Lung (tissue), 12 donors: ENCODE results near the gene OR51B4. TPM values are rescaled to one million over a fixed set of nuclear protein-coding genes. Genes with fewer than 3 reads are reported as not detected.

ENCODE experiments used
- ATAC-seq: fragments of 200-7000 bp; cut with Tn5 transposase; one replicate; pipeline ENCODE4 v1.9.1; 2020; ENCODE audit warnings: moderate number of reproducible peaks; ENCODE audit not compliant: insufficient read depth, low FRiP score
- DNase-seq, 3 donors: peaks; one replicate each; pipeline ENCODE4 v3.0.0-alpha.2; 2013 to 2017
- H3K27ac ChIP-seq, 2 donors: one replicate each; pipeline ENCODE4 v1.5.1; 2013; ENCODE audit warnings: mild to moderate bottlenecking in 2 of 2, moderate library complexity in 2 of 2, control low read depth in 1 of 2, inconsistent platforms in 1 of 2, low read depth in 1 of 2, low read length in 1 of 2
- H3K27me3 ChIP-seq, 3 donors: one replicate each; pipeline ENCODE4 v1.5.1; 2013; ENCODE audit warnings: low read length in 2 of 3; ENCODE audit not compliant: control insufficient read depth in 3 of 3, insufficient read depth in 3 of 3
- H3K36me3 ChIP-seq, 4 donors: one replicate each; pipeline ENCODE4 v1.5.1; 2013; ENCODE audit warnings: low read length in 4 of 4, mild to moderate bottlenecking in 1 of 4, moderate library complexity in 1 of 4; ENCODE audit not compliant: control insufficient read depth in 4 of 4, insufficient read depth in 4 of 4
- H3K4me1 ChIP-seq, 5 donors: one replicate each; pipeline ENCODE4 v1.5.1; 2013; ENCODE audit warnings: low read length in 5 of 5, mild to moderate bottlenecking in 2 of 5, moderate library complexity in 1 of 5; ENCODE audit not compliant: control insufficient read depth in 5 of 5, insufficient read depth in 5 of 5
- H3K4me3 ChIP-seq: one replicate; pipeline ENCODE4 v1.5.1; 2013; ENCODE audit warnings: mild to moderate bottlenecking, control low read depth, moderate library complexity
- H3K9ac ChIP-seq, 2 donors: one replicate each; pipeline ENCODE4 v1.5.1; 2013; ENCODE audit warnings: low read length in 2 of 2, control low read depth in 1 of 2; ENCODE audit not compliant: insufficient read depth in 1 of 2
- H3K9me3 ChIP-seq, 4 donors: one replicate each; pipeline ENCODE4 v1.5.1; 2013; ENCODE audit warnings: low read length in 3 of 4, mild to moderate bottlenecking in 1 of 4, moderate library complexity in 1 of 4; ENCODE audit not compliant: control insufficient read depth in 4 of 4, insufficient read depth in 3 of 4
- WGBS, 2 donors: extraction: QIAGEN DNeasy Blood & Tissue Kit; methylation state at CpG; one replicate each; pipeline ENCODE4 v1.1.7; 2013; 5-methylcytosine and 5-hydroxymethylcytosine counted together
- polyA plus RNA-seq, 2 donors: library from polyadenylated mRNA; stranded (reverse); fragments of 200-250 nt; gene quantifications; one replicate each; pipeline ENCODE4 v1.2.1, GENCODE V29; 2013
- total RNA-seq, 2 donors: library from RNA; depleted of rRNA in 1 of 2; stranded (reverse); fragments of >200 nt in 1 of 2; gene quantifications; one replicate each; pipeline ENCODE4 v1.2.1, GENCODE V29; 2014 to 2021
- TF ChIP-seq, protein P1 (sequence below): IDR thresholded peaks from 2 replicates; pipeline ENCODE4 v1.5.1; 2012; ENCODE audit warnings: mild to moderate bottlenecking; ENCODE audit errors: control extremely low read depth, extremely low read depth
- donor health status: control.
- donor health status: control.
- donor health status: Bipolar disorder and iron deficiency.
- donor health status: healthy.
- donor health status: DM: yes; HTN: yes; CAD: no.

Gene OR51B4
- total and polyA plus RNA-seq, 4 donors: 1.9 TPM; not detected in 3

DNA sequence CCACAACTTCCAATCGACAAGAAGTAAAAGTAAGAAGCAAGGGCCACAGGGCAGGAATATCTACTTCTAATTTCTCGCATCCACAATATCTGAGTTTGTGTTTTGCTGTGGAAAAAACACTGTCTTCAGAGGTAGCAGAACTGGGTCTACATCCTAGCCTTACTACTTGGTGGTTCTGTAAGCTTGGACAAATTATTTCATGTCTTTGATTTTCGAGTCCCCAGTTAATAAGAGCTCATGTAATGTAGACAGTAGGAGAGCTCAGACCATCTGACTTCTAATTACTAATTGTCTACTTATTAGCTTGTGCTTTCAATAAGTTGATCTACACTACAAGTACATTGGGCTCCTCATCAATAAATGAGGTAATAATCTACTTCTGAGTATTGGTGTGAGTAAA is 18.7 kb downstream of the OR51B4 start:
- Histone ChIP-seq H3K9me3 (no peaks in the 10 kb centered on the region), H3K9ac (no peak overlapping the region), H3K4me1 (no peaks in the 10 kb centered on the region), H3K36me3 (no peaks in the 10 kb centered on the region), H3K4me3 (no peak overlapping the region), H3K27ac (no peak overlapping the region), H3K27me3 (no peaks in the 10 kb centered on the region)
- DNase-seq: no peak
- TF ChIP-seq, protein P1, sequence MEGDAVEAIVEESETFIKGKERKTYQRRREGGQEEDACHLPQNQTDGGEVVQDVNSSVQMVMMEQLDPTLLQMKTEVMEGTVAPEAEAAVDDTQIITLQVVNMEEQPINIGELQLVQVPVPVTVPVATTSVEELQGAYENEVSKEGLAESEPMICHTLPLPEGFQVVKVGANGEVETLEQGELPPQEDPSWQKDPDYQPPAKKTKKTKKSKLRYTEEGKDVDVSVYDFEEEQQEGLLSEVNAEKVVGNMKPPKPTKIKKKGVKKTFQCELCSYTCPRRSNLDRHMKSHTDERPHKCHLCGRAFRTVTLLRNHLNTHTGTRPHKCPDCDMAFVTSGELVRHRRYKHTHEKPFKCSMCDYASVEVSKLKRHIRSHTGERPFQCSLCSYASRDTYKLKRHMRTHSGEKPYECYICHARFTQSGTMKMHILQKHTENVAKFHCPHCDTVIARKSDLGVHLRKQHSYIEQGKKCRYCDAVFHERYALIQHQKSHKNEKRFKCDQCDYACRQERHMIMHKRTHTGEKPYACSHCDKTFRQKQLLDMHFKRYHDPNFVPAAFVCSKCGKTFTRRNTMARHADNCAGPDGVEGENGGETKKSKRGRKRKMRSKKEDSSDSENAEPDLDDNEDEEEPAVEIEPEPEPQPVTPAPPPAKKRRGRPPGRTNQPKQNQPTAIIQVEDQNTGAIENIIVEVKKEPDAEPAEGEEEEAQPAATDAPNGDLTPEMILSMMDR: no peak
- no peak for ATAC-seq
- 80 to 89% methylated on average over 3 of the region's 3 CpGs for WGBS, 2 donors

DNA sequence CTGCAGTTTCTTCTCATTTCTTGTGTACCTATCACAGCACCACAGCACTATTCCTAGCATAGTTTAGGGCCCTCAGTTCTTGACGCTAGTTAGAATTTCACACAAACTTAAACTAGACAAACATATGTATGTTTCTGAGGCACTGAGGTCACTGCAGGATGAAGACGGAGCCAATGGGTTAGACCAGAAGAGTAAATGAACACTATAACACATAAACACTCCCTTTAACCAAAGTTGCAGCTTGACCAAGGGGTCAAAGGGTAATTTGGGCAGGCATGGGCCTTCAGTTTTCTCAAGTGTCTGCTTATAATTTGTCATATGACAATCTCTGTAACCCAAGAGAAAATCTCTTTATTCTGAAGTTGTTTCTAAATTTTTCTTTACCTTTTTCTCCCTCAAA is 19.1 kb downstream of the OR51B4 start:
- no peaks in the 10 kb centered on the region for H3K27me3 ChIP-seq
- no peaks in the 10 kb centered on the region for H3K9me3 ChIP-seq
- WGBS, 2 donors: 68 to 85% methylated on average over 2 of the region's 2 CpGs
- ATAC-seq: no peak
- H3K9ac ChIP-seq: no peak overlapping the region
- no peak overlapping the region for H3K4me3 ChIP-seq
- H3K4me1 ChIP-seq: no peaks in the 10 kb centered on the region
- H3K36me3 ChIP-seq: no peaks in the 10 kb centered on the region
- DNase-seq: no peak
- H3K27ac ChIP-seq: no peak overlapping the region
- TF ChIP-seq, protein P1: no peak

DNA sequence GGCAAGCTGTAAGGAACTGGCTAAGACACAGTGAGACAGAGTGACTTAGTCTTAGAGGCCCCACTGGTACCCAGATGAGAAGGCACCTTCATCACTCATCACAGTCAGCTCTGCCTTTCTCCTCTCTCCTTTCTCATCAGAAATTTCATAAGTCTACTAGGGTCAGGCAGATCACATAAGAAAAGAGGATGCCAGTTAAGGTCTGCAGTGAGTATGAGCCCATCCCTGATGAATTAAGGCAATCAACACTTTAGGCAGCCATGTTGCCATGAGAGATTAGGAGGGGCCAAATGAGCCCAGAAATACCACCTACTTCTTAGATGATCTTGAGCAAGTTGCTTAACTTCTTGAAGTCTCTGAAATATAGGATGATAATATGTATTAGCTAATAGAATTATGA is 20.1 kb downstream of the OR51B4 start:
- H3K4me1 ChIP-seq: no peaks in the 10 kb centered on the region
- ATAC-seq: no peak
- TF ChIP-seq, protein P1: no peak

DNA sequence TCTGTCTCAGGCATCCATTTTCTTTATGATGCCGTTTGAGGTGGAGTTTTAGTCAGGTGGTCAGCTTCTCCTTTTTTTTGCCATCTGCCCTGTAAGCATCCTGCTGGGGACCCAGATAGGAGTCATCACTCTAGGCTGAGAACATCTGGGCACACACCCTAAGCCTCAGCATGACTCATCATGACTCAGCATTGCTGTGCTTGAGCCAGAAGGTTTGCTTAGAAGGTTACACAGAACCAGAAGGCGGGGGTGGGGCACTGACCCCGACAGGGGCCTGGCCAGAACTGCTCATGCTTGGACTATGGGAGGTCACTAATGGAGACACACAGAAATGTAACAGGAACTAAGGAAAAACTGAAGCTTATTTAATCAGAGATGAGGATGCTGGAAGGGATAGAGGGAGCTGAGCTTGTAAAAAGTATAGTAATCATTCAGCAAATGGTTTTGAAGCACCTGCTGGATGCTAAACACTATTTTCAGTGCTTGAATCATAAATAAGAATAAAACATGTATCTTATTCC is 21.1 kb downstream of the OR51B4 start:
- WGBS, 2 donors: 31 to 46% methylated on average over 3 of the region's 3 CpGs
- no peaks in the 10 kb centered on the region for H3K36me3 ChIP-seq
- no peak overlapping the region for H3K27ac ChIP-seq
- no peak overlapping the region for H3K9ac ChIP-seq
- no peaks in the 10 kb centered on the region for H3K27me3 ChIP-seq
- TF ChIP-seq, protein P1: no peak
- DNase-seq: peak in 1 of 3 donors; percentile 28
- H3K4me1 ChIP-seq: no peaks in the 10 kb centered on the region
- no peaks in the 10 kb centered on the region for H3K9me3 ChIP-seq
- H3K4me3 ChIP-seq: no peak overlapping the region
- ATAC-seq: peak; percentile 78

More for the DNA sequence above, 20.1 kb downstream of the OR51B4 start:
- H3K9ac ChIP-seq: no peak overlapping the region
- no peak for DNase-seq
- no peak overlapping the region for H3K4me3 ChIP-seq
- no peaks in the 10 kb centered on the region for H3K9me3 ChIP-seq
- H3K27ac ChIP-seq: no peak overlapping the region
- no peaks in the 10 kb centered on the region for H3K36me3 ChIP-seq
- no peaks in the 10 kb centered on the region for H3K27me3 ChIP-seq
